NT2/D1 (cell line): ENCODE measurements around the gene CSGALNACT2.

ENCODE experiments used
- SUZ12 ChIP-seq: IDR thresholded peaks from 2 replicates; pipeline ENCODE4 v1.6.1; 2011; ENCODE audit not compliant: insufficient read length, insufficient read depth; ENCODE audit errors: extremely low read depth
- YY1 ChIP-seq: IDR thresholded peaks from 2 replicates; pipeline ENCODE4 v1.6.1; 2011; ENCODE audit not compliant: insufficient read length, insufficient read depth
- ZNF274 ChIP-seq: IDR thresholded peaks from 2 replicates; pipeline ENCODE4 v1.6.1; 2011; ENCODE audit warnings: mild to moderate bottlenecking, low read depth, low read length

DNA sequence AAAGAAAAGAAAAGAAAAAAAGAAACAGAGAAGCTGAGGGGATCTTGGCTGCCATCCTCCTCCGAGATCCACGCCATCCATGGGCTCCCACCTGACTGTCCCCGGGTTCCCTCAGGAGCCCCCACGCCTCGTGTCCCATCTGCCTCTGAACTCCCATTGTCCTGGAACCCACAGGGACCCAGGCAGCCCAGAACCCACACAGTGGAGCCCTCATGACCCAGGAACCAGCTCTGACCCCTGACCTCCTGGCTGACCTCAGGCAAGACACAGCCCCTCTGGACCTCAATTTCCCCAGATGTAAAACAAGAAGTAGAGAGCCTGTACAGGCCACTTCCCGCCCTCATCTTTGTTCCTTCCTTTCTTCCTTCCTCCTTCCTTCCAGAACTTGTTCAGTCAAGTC, 88.2 kb downstream of the CSGALNACT2 start:
- TF ChIP-seq ZNF274 (no peak), SUZ12 (no peak), YY1 (no peak)
